ENCODE results near the gene PPRC1.

DNA sequence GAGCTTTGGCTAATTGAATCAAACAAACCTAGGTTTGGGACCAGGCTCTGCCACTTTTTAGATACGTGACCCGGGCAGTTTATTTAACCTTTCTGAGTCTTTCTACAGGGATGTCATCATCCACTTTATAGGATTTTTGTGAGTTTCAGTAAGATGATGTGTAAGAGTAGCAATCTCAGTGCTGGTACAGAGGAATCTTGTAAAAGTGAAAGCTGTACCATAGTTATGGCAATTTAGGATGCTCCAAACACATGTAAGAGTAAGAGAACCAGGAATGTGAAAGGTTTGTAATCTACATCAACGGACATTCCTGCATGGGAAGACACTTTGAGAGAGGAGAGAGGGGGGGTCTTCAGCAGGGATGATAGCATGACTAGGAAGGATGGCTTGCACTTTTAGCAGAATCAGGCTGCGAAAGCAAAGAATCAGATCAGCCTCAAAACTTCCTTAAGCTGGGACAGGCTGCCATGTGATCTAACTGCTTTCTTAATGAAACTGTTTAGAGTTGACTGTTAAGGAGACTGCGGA is 20.3 kb downstream of the PPRC1 start:
- TF ChIP-seq, protein P1, sequence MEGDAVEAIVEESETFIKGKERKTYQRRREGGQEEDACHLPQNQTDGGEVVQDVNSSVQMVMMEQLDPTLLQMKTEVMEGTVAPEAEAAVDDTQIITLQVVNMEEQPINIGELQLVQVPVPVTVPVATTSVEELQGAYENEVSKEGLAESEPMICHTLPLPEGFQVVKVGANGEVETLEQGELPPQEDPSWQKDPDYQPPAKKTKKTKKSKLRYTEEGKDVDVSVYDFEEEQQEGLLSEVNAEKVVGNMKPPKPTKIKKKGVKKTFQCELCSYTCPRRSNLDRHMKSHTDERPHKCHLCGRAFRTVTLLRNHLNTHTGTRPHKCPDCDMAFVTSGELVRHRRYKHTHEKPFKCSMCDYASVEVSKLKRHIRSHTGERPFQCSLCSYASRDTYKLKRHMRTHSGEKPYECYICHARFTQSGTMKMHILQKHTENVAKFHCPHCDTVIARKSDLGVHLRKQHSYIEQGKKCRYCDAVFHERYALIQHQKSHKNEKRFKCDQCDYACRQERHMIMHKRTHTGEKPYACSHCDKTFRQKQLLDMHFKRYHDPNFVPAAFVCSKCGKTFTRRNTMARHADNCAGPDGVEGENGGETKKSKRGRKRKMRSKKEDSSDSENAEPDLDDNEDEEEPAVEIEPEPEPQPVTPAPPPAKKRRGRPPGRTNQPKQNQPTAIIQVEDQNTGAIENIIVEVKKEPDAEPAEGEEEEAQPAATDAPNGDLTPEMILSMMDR (IDR thresholded peaks at IDR 0.05) = no peak
- TF ChIP-seq EZH2 (IDR thresholded peaks at IDR 0.05; ENCODE audit: borderline replicate concordance, insufficient read depth, low read depth, low read length, poor library complexity, severe bottlenecking) = no peak
